ENCODE results near the gene FAM47A. TPM values are rescaled to one million over a fixed set of nuclear protein-coding genes. Genes with fewer than 3 reads are reported as not detected.

The FAM47A gene
- not detected in 2 replicates for total RNA-seq

GRCh38 chrX:34132028-34132427 is at the start of gene FAM47A:
Gene FAM47A (minus strand): TSS chrX:34132314. CDS start chrX:34132278, 36 bp downstream.

Data from bronchus fibroblast of lung (primary cell).